Vagina (tissue), 2 donors: ENCODE results near the gene NINL. TPM values are rescaled to one million over a fixed set of nuclear protein-coding genes. Genes with fewer than 3 reads are reported as not detected.
A peak's percentile ranks its signal among the peaks of the same experiment; 100 is the strongest.

Source experiments
- DNase-seq, 2 donors: peaks; one replicate each; pipeline ENCODE4 v3.0.0-alpha.2; 2017; ENCODE audit errors: extremely low spot score in 2 of 2
- H3K27ac ChIP-seq: fragments of 200-600 bp; sonication (generic); one replicate; pipeline ENCODE4 v1.5.1; 2019
- H3K27me3 ChIP-seq: fragments of 200-600 bp; sonication (generic); one replicate; pipeline ENCODE4 v1.5.1; 2019
- H3K36me3 ChIP-seq, 2 donors: fragments of 200-600 bp; sonication (generic); one replicate each; pipeline ENCODE4 v1.5.1; 2017 to 2019
- H3K4me1 ChIP-seq: fragments of 200-600 bp; sonication (generic); one replicate; pipeline ENCODE4 v1.5.1; 2019
- H3K4me3 ChIP-seq, 2 donors: fragments of 200-600 bp; sonication (generic); 1 replicate in 1 of 2; 2 replicates in 1 of 2; pipeline ENCODE4 v1.5.1; 2016 to 2019
- H3K9me3 ChIP-seq: fragments of 200-600 bp; sonication (generic); one replicate; pipeline ENCODE4 v1.5.1; 2019
- CTCF ChIP-seq, 3 experiments: fragments of 450-650 bp in 2 of 3; fragments of 200-600 bp in 1 of 3; sonication (generic) in 1 of 3; IDR thresholded peaks; one replicate each; pipeline ENCODE4 v1.5.1; 2017 to 2019; ENCODE audit warnings: antibody characterized with exemption in 3 of 3, mild to moderate bottlenecking in 2 of 3, moderate library complexity in 2 of 3
- POLR2A ChIP-seq, 2 donors: fragments of 450-650 bp; IDR thresholded peaks; one replicate each; pipeline ENCODE4 v1.6.1; 2017; ENCODE audit warnings: antibody characterized with exemption in 2 of 2, mild to moderate bottlenecking in 2 of 2, moderate library complexity in 2 of 2
- POLR2AphosphoS5 ChIP-seq, 2 donors: sonication (generic); formaldehyde crosslinking; IDR thresholded peaks; one replicate each; pipeline ENCODE4 v1.9.0; 2017; ENCODE audit warnings: antibody characterized with exemption in 2 of 2, mild to moderate bottlenecking in 2 of 2, low read depth in 1 of 2; ENCODE audit not compliant: insufficient read depth in 1 of 2
- intact Hi-C: fragments of 100-400 bp; cut with DNase I; formaldehyde crosslinking; loops from one replicate; pipeline ENCODE4 v1.15.1; 2023
- total RNA-seq: library from RNA; depleted of rRNA; stranded (reverse); fragments of >200 nt; gene quantifications from one replicate; pipeline ENCODE4 v1.2.3, GENCODE V29; 2016

Gene NINL
- total RNA-seq, 1 donor from 2014 or later, result 11.5 TPM

GRCh38 chr20:25544734-25545133, 40.6 kb downstream of the NINL start:
- Histone ChIP-seq H3K9me3 (no peaks in the 10 kb centered on the region), H3K27me3 (no peaks in the 10 kb centered on the region), H3K36me3 (no peaks in the 10 kb centered on the region), H3K4me3 (no peak overlapping the region), H3K4me1 (peaks cover 36% of the 10 kb centered on the region), H3K27ac (peak overlapping the region; percentile 6)
- no peak for TF ChIP-seq CTCF (IDR thresholded peaks at IDR 0.05)
- no peak for TF ChIP-seq POLR2A (IDR thresholded peaks at IDR 0.05)
- TF ChIP-seq POLR2AphosphoS5 (IDR thresholded peaks at IDR 0.05; ENCODE audit: insufficient read depth in 1 of 2, low read depth in 1 of 2), result no peak
- intact Hi-C loops, result no loop called here
- DNase-seq, result no peak

DNA sequence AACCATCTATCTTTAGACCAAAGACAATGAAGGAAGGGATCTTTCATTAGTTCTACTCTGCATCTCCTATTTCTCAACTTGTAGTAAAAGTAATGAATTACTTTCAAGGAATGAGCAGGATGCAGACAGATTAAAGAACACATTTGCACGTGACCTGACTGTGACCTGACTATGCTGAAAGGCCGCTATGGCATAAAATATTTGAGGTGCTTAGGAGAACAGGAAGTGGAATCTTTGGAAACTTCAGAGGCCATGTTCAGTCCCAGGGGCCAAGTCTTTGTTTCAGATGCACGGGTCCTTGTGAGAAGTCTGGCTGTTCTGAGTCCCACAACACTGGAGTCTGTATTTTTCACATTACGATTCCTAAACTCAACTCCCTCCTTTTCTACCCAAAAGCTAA, 41.0 kb downstream of the NINL start:
- intact Hi-C loops, result no loop called here
- H3K27ac ChIP-seq, result no peak overlapping the region

DNA sequence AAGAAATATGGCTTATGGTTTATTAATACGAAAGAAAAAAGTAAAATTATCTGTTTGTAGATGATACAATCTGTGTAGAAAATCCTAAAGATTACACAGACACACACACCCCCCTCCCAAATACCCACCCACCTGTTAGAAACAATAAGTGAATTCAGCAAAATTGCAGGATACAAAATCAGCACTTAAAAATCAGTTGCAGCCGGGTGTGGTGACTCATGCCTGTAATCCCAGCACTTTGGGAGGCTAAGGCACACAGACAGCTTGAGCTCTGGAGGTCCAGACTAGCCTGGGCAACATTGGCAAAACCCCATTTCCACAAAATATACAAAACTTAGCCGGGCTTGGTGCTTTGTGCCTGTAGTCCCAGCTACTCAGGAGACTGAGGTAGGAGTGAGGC, 42.3 kb downstream of the NINL start:
- no peak for DNase-seq
- Histone ChIP-seq H3K9me3 (no peaks in the 10 kb centered on the region), H3K4me1 (peaks cover 30% of the 10 kb centered on the region), H3K4me3 (no peak overlapping the region), H3K36me3 (no peaks in the 10 kb centered on the region), H3K27me3 (no peaks in the 10 kb centered on the region), H3K27ac (peak overlapping the region; percentile 30)
- intact Hi-C loops, result no loop called here
- TF ChIP-seq POLR2AphosphoS5 (IDR thresholded peaks at IDR 0.05; ENCODE audit: insufficient read depth in 1 of 2, low read depth in 1 of 2) (no peak), CTCF (IDR thresholded peaks at IDR 0.05) (no peak), POLR2A (IDR thresholded peaks at IDR 0.05) (no peak)

More for the DNA sequence above, 41.0 kb downstream of the NINL start:
- Histone ChIP-seq H3K9me3 (no peaks in the 10 kb centered on the region), H3K36me3 (no peaks in the 10 kb centered on the region), H3K27me3 (no peaks in the 10 kb centered on the region), H3K4me3 (no peak overlapping the region), H3K4me1 (peaks cover 36% of the 10 kb centered on the region)
- no peak for DNase-seq
- TF ChIP-seq POLR2AphosphoS5 (IDR thresholded peaks at IDR 0.05; ENCODE audit: insufficient read depth in 1 of 2, low read depth in 1 of 2) (no peak), CTCF (IDR thresholded peaks at IDR 0.05) (no peak), POLR2A (IDR thresholded peaks at IDR 0.05) (no peak)

GRCh38 chr20:25541676-25542075, 43.7 kb downstream of the NINL start:
- intact Hi-C loops, result no loop called here

More at GRCh38 chr20:25541676-25542075, 43.7 kb downstream of the NINL start:
- no peaks in the 10 kb centered on the region for H3K36me3 ChIP-seq
- TF ChIP-seq POLR2A (IDR thresholded peaks at IDR 0.05) (no peak), POLR2AphosphoS5 (IDR thresholded peaks at IDR 0.05; ENCODE audit: insufficient read depth in 1 of 2, low read depth in 1 of 2) (no peak), CTCF (IDR thresholded peaks at IDR 0.05) (no peak)
- no peak overlapping the region for H3K4me3 ChIP-seq
- H3K27ac ChIP-seq, result no peak overlapping the region
- no peaks in the 10 kb centered on the region for H3K9me3 ChIP-seq
- DNase-seq, result no peak
- no peaks in the 10 kb centered on the region for H3K27me3 ChIP-seq
- peaks cover 28% of the 10 kb centered on the region for H3K4me1 ChIP-seq
